ENCODE measurements around the gene FMOD.

- TF ChIP-seq CTCF (IDR thresholded peaks at IDR 0.05) (no peak), EZH2phosphoT487 (IDR thresholded peaks at IDR 0.05) (no peak), EZH2 (IDR thresholded peaks at IDR 0.05) (no peak)
These were observed 11.8 kb upstream of the FMOD start for GRCh38 chr1:203362720-203363025.

Measured in neural progenitor cell (in vitro differentiated cells).